GM10266 (cell line): Measurements from ENCODE around the gene NCAPH2.
"Not testable (repeated sequence)": the region's sequence is repeated elsewhere in the genome, so short reads cannot be mapped to it uniquely, and the experiment has no call there.

Experiments used
- DNase-seq: peaks from one replicate; pipeline ENCODE4 v3.0.0; 2012; ENCODE audit errors: extremely low spot score
- CTCF ChIP-seq: IDR thresholded peaks from 2 replicates; pipeline ENCODE4 v1.5.1; 2012; ENCODE audit warnings: mild to moderate bottlenecking, low read depth; ENCODE audit not compliant: control insufficient read depth, insufficient read depth; ENCODE audit errors: missing control alignments

NCAPH2 gene

GRCh38 chr22:50516068-50516467, 8.0 kb downstream of the NCAPH2 start:
- DNase-seq: no peak
- no peak for TF ChIP-seq CTCF

DNA sequence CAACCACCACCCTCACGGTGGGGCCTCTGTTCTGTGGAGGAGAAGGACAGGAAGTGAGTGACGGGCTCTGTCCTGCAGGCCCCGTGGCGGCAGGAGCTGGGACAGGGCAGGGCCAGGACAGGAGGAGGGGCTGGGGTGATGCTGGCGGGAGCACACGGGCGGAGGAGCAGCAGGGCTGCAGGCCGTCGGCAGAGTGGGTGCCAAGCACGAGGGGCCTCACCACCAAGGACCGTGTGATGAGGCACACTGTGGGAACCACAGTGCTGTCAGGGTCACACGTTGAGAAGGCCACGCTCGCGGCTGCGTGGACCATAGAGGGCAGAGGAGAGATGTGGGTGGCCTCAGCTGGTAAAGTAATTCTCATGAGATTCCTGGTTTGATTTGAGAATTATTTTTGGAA, 8.9 kb downstream of the NCAPH2 start:
- DNase-seq: no peak
- TF ChIP-seq CTCF: no peak

DNA sequence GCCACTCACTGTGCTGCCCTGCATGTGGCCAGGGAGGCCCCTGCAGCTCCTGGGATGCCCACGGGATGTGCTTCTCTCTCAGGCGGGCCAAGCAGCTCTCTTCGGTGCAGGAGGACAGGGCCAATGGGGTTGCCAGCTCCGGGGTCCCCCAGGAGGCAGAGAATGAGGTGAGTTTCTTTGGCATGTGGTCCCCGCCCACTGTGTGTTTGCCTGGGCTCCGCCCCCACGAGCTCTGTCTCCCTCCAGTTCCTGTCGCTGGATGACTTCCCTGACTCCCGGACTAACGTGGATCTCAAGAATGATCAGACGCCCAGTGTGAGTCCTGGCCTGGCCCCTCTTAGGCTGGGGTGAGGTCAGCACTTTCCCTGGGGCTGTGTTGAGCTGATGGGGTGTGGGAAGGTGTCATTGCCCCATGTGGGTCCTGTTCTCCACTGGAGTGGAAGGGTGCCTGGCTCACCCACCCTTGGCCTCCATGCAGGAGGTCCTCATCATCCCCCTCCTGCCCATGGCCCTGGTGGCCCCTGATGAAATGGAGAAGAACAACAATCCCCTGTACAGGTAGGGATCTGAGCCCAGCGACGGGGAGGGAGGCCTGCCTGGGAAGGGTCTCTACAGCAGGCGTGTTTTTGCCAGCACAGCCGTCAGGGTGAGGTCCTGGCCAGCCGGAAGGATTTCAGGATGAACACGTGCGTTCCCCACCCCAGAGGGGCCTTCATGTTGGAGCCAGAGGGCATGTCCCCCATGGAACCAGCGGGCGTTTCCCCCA, 9.7 kb downstream of the NCAPH2 start:
- no peak for DNase-seq
- no peak for TF ChIP-seq CTCF

GRCh38 chr22:50518606-50519005, 10.6 kb downstream of the NCAPH2 start:
- no peak for TF ChIP-seq CTCF
- no peak for DNase-seq

- no peak for TF ChIP-seq CTCF
- no peak for DNase-seq
These were observed 11.1 kb downstream of the NCAPH2 start for GRCh38 chr22:50519151-50519550.

DNA sequence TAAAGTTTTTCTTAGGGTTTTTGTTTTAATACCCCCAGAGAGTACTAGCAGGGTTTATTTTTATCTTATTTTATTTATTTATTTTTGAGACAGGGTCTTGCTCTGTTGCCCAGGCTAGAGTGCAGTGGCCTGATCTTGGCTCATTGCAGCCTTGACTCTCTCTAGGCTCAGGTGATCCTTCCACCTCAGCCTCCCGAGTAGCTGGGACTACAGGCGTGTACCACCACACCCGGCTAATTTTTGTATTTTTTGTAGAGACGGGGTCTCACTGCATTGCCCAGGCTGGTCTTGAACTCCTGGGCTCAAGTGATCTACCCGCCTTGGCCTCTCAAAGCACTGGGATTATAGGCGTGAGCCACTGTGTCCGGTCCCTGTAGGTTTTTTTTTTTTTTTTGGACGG, 12.2 kb downstream of the NCAPH2 start:
- not testable (repeated sequence) for DNase-seq

GRCh38 chr22:50520826-50521453, 12.9 kb downstream of the NCAPH2 start:
- no peak for TF ChIP-seq CTCF
- no peak for DNase-seq
